ENCODE measurements around the gene PDE7B.

Gene PDE7B

GRCh38 chr6:135877666-135878065 lies 26.2 kb downstream of the PDE7B start:
- no peak for TF ChIP-seq SIN3A (IDR thresholded peaks at IDR 0.05; ENCODE audit: borderline replicate concordance, insufficient read depth, low read length)
- no peak for TF ChIP-seq FOXP2 (optimal IDR thresholded peaks at IDR 0.05; ENCODE audit: borderline replicate concordance, extremely low read depth, extremely low read length, insufficient read depth)

GRCh38 chr6:135880066-135880972 lies 28.8 kb downstream of the PDE7B start:
- TF ChIP-seq POLR2AphosphoS5 (IDR thresholded peaks at IDR 0.05; ENCODE audit: low read depth, low read length): no peak
- no peak for TF ChIP-seq REST (IDR thresholded peaks at IDR 0.05; ENCODE audit: insufficient read depth in 1 of 2, low read depth in 2 of 2, low read length in 2 of 2)
- no peak for TF ChIP-seq TAF1 (IDR thresholded peaks at IDR 0.05; ENCODE audit: borderline replicate concordance, insufficient read depth, low read length)
- no peak for TF ChIP-seq FOXP2 (optimal IDR thresholded peaks at IDR 0.05; ENCODE audit: borderline replicate concordance, extremely low read depth, extremely low read length, insufficient read depth)
- TF ChIP-seq SIN3A (IDR thresholded peaks at IDR 0.05; ENCODE audit: borderline replicate concordance, insufficient read depth, low read length): no peak

- TF ChIP-seq SIN3A (IDR thresholded peaks at IDR 0.05; ENCODE audit: borderline replicate concordance, insufficient read depth, low read length) (no peak), REST (IDR thresholded peaks at IDR 0.05; ENCODE audit: insufficient read depth in 1 of 2, low read depth in 2 of 2, low read length in 2 of 2) (no peak), TAF1 (IDR thresholded peaks at IDR 0.05; ENCODE audit: borderline replicate concordance, insufficient read depth, low read length) (no peak), FOXP2 (optimal IDR thresholded peaks at IDR 0.05; ENCODE audit: borderline replicate concordance, extremely low read depth, extremely low read length, insufficient read depth) (no peak), POLR2AphosphoS5 (IDR thresholded peaks at IDR 0.05; ENCODE audit: low read depth, low read length) (no peak)
Measured at GRCh38 chr6:135883045-135883444, 31.5 kb downstream of the PDE7B start.

GRCh38 chr6:135883536-135883935 lies 32.0 kb downstream of the PDE7B start:
- TF ChIP-seq SIN3A (IDR thresholded peaks at IDR 0.05; ENCODE audit: borderline replicate concordance, insufficient read depth, low read length) (no peak), FOXP2 (optimal IDR thresholded peaks at IDR 0.05; ENCODE audit: borderline replicate concordance, extremely low read depth, extremely low read length, insufficient read depth) (no peak), REST (IDR thresholded peaks at IDR 0.05; ENCODE audit: insufficient read depth in 1 of 2, low read depth in 2 of 2, low read length in 2 of 2) (no peak), POLR2AphosphoS5 (IDR thresholded peaks at IDR 0.05; ENCODE audit: low read depth, low read length) (no peak)

- TF ChIP-seq SIN3A (IDR thresholded peaks at IDR 0.05; ENCODE audit: borderline replicate concordance, insufficient read depth, low read length) (no peak), REST (IDR thresholded peaks at IDR 0.05; ENCODE audit: insufficient read depth in 1 of 2, low read depth in 2 of 2, low read length in 2 of 2) (no peak), POLR2AphosphoS5 (IDR thresholded peaks at IDR 0.05; ENCODE audit: low read depth, low read length) (no peak), FOXP2 (optimal IDR thresholded peaks at IDR 0.05; ENCODE audit: borderline replicate concordance, extremely low read depth, extremely low read length, insufficient read depth) (no peak), TAF1 (IDR thresholded peaks at IDR 0.05; ENCODE audit: borderline replicate concordance, insufficient read depth, low read length) (no peak)
Measured at GRCh38 chr6:135884136-135884535, 32.6 kb downstream of the PDE7B start.

Measured in PFSK-1 (cell line).